HCT116 (cell line): ENCODE results near the gene TTF2. TPM values are rescaled to one million over a fixed set of nuclear protein-coding genes. Genes with fewer than 3 reads are reported as not detected.

ENCODE experiments used
- ATAC-seq: fragments of 200-7000 bp; cut with Tn5 transposase; 2 replicates; pipeline ENCODE4 v1.9.1; 2020; ENCODE audit warnings: mild to moderate bottlenecking, moderate library complexity
- BruUV-seq: library from RNA; stranded (reverse); fragments of 400-500 nt; replicated peaks from 2 replicates; lab custom pipeline; 2021; lab: Mats Ljungman, UMichigan
- CTCF ChIA-PET: fragments of 300-600 bp; sonication (Branson Sonifier 250); formaldehyde crosslinking; loops from one replicate; lab custom pipeline; 2021; ENCODE audit warnings: antibody characterized with exemption; lab: Charles Lee
- POLR2A ChIA-PET: fragments of 300-600, 350-600 bp; sonication (Branson Sonifier 250); formaldehyde crosslinking; loops from one replicate; lab custom pipeline; 2021; ENCODE audit warnings: antibody characterized with exemption; lab: Charles Lee
- RAD21 ChIA-PET, 2 experiments: fragments of 300-600 bp; sonication (Branson Sonifier 250); formaldehyde crosslinking; loops; one replicate each; lab custom pipeline; 2023; ENCODE audit warnings: low total read pairs in 2 of 2; ENCODE audit not compliant: uncharacterized antibody in 2 of 2, unreplicated experiment in 2 of 2, low non-redundant PET in 1 of 2; lab: Charles Lee
- DNase-seq: peaks from one replicate; pipeline ENCODE4 v3.0.0-alpha.2; 2010; ENCODE audit warnings: low read depth, low spot score
- H2AFZ ChIP-seq: fragments of 200-600 bp; shearing (Covaris generic), sonication (generic); 2 replicates; pipeline ENCODE4 v1.6.1; 2017; ENCODE audit warnings: low read depth, mixed run types, mixed read lengths, antibody characterized with exemption, low read length; ENCODE audit not compliant: poor library complexity, severe bottlenecking
- H3K27ac ChIP-seq: 2 replicates; pipeline ENCODE4 v1.5.1; 2012; ENCODE audit warnings: low read depth, low read length
- H3K27me3 ChIP-seq: fragments of 200-600 bp; sonication (generic); 2 replicates; pipeline ENCODE4 v1.6.1; 2016; ENCODE audit warnings: mixed run types, low read length, mixed read lengths; ENCODE audit not compliant: insufficient read depth
- H3K36me3 ChIP-seq, 2 experiments: fragments of 200-500 bp in 1 of 2; fragments of 200-600 bp in 1 of 2; sonication (Bioruptor generic) in 1 of 2; sonication (generic) in 1 of 2; 2 replicates each; pipeline versions ENCODE4 v1.5.1 to v1.6.1; 2014 to 2016; ENCODE audit warnings: low read length in 2 of 2, inconsistent platforms in 1 of 2, mixed read lengths in 1 of 2, mixed run types in 1 of 2; ENCODE audit not compliant: insufficient read depth in 2 of 2, control insufficient read depth in 1 of 2
- H3K4me1 ChIP-seq, 2 experiments: fragments of 200-600 bp in 1 of 2; sonication (generic) in 1 of 2; 2 replicates each; pipeline versions ENCODE4 v1.5.1 to v1.6.1; 2012 to 2017; ENCODE audit warnings: low read length in 2 of 2, inconsistent platforms in 1 of 2, mild to moderate bottlenecking in 1 of 2, mixed read lengths in 1 of 2, mixed run types in 1 of 2, moderate library complexity in 1 of 2; ENCODE audit not compliant: insufficient read depth in 2 of 2, control insufficient read depth in 1 of 2
- H3K4me2 ChIP-seq: fragments of 200-600 bp; sonication (generic); 2 replicates; pipeline ENCODE4 v1.6.1; 2017; ENCODE audit warnings: mixed run types, low read length, mixed read lengths
- H3K4me3 ChIP-seq, 2 experiments: fragments of 200-600 bp in 1 of 2; sonication (generic) in 1 of 2; replicated peaks in 1 of 2; 2 replicates each; pipeline ENCODE4 v1.5.1; 2011 to 2016; ENCODE audit warnings: low read length in 2 of 2, control low read depth in 1 of 2, low read depth in 1 of 2, mild to moderate bottlenecking in 1 of 2, mixed read lengths in 1 of 2, mixed run types in 1 of 2
- H3K79me2 ChIP-seq: fragments of 200-600 bp; sonication (generic); 2 replicates; pipeline ENCODE4 v1.6.1; 2017; ENCODE audit warnings: mild to moderate bottlenecking, mixed run types, low read length, moderate library complexity, mixed read lengths; ENCODE audit not compliant: insufficient read depth
- H3K9ac ChIP-seq: fragments of 200-600 bp; sonication (generic); 2 replicates; pipeline ENCODE4 v1.6.1; 2016; ENCODE audit warnings: low read length, mixed read lengths
- H3K9me2 ChIP-seq: fragments of 200-600 bp; sonication (generic), shearing (Covaris generic); 2 replicates; pipeline ENCODE4 v1.6.1; 2017; ENCODE audit warnings: mixed run types, mild to moderate bottlenecking, moderate library complexity; ENCODE audit not compliant: insufficient read depth
- H3K9me3 ChIP-seq, 2 experiments: fragments of 200-500 bp in 1 of 2; fragments of 200-600 bp in 1 of 2; sonication (Bioruptor generic) in 1 of 2; sonication (generic) in 1 of 2; 2 replicates each; pipeline ENCODE4 v1.6.1; 2014 to 2017; ENCODE audit warnings: low read length in 2 of 2, mixed read lengths in 2 of 2, inconsistent platforms in 1 of 2, low read depth in 1 of 2, mild to moderate bottlenecking in 1 of 2, mixed run types in 1 of 2, moderate library complexity in 1 of 2; ENCODE audit not compliant: control insufficient read depth in 1 of 2, insufficient read depth in 1 of 2
- H4K20me1 ChIP-seq: fragments of 200-600 bp; sonication (generic), shearing (Covaris generic); 2 replicates; pipeline ENCODE4 v1.6.1; 2017; ENCODE audit warnings: mixed run types, mild to moderate bottlenecking, moderate library complexity; ENCODE audit not compliant: insufficient read depth
- EZH2 ChIP-seq: fragments of 200-600 bp; sonication (generic); IDR thresholded peaks from 2 replicates; pipeline ENCODE4 v1.6.1; 2017; ENCODE audit warnings: antibody characterized with exemption, mixed run types
- EZH2phosphoT487 ChIP-seq: fragments of 200-600 bp; IDR thresholded peaks from 2 replicates; pipeline ENCODE4 v1.6.1; 2018; ENCODE audit warnings: antibody characterized with exemption, borderline replicate concordance
- FOSL1 ChIP-seq: IDR thresholded peaks from 2 replicates; pipeline ENCODE4 v1.6.1; 2012; ENCODE audit warnings: low read depth
- JUND ChIP-seq: IDR thresholded peaks from 2 replicates; pipeline ENCODE4 v1.6.1; 2012
- POLR2A ChIP-seq: IDR thresholded peaks from 2 replicates; pipeline ENCODE4 v1.7.0; 2011; ENCODE audit warnings: borderline replicate concordance; ENCODE audit not compliant: insufficient read depth, insufficient read length; ENCODE audit errors: extremely low read depth
- POLR2AphosphoS5 ChIP-seq: IDR thresholded peaks from 2 replicates; pipeline ENCODE4 v1.6.1; 2011; ENCODE audit warnings: mild to moderate bottlenecking, low read depth, low read length, moderate library complexity
- RAD21 ChIP-seq: IDR thresholded peaks from 2 replicates; pipeline ENCODE4 v1.6.1; 2012; ENCODE audit warnings: low read depth, mild to moderate bottlenecking
- SIN3A ChIP-seq: IDR thresholded peaks from 2 replicates; pipeline ENCODE4 v1.6.1; 2012; ENCODE audit warnings: low read depth
- SP1 ChIP-seq: IDR thresholded peaks from 2 replicates; pipeline ENCODE4 v1.6.1; 2012; ENCODE audit warnings: low read depth
- SRF ChIP-seq: IDR thresholded peaks from 2 replicates; pipeline ENCODE4 v1.6.1; 2012; ENCODE audit warnings: low read depth
- TCF7L2 ChIP-seq: IDR thresholded peaks from 2 replicates; pipeline ENCODE4 v1.7.0; 2011; ENCODE audit warnings: borderline replicate concordance, inconsistent platforms; ENCODE audit not compliant: insufficient read depth, insufficient read length; ENCODE audit errors: extremely low read depth
- YY1 ChIP-seq: IDR thresholded peaks from 2 replicates; pipeline ENCODE4 v1.6.1; 2011; ENCODE audit warnings: low read length, low read depth, moderate library complexity, mild to moderate bottlenecking; ENCODE audit not compliant: insufficient replicate concordance; ENCODE audit errors: extremely low read depth
- ZFX ChIP-seq: fragments of 450-650 bp; IDR thresholded peaks from 2 replicates; pipeline ENCODE4 v1.6.1; 2017
- ZNF274 ChIP-seq: fragments of 200-500 bp; sonication (Bioruptor generic); IDR thresholded peaks from 2 replicates; pipeline ENCODE4 v1.6.1; 2014; ENCODE audit warnings: mild to moderate bottlenecking, low read depth, low read length, inconsistent platforms
- intact Hi-C: fragments of 100-400 bp; cut with micrococcal nuclease; formaldehyde crosslinking; loops from 2 replicates; pipeline ENCODE4 v1.10.0; 2022
- total RNA-seq: library from RNA; stranded (reverse); gene quantifications from one replicate; pipeline ENCODE4 v1.2.1, GENCODE V29; 2021; ENCODE audit not compliant: unreplicated experiment
- TF ChIP-seq, protein P1 (sequence below), 3 experiments: fragments of 200-600 bp in 1 of 3; sonication (generic) in 1 of 3; IDR thresholded peaks in 2 of 3; conservative IDR thresholded peaks in 1 of 3; 2 replicates each; pipeline ENCODE4 v1.5.1; 2012 to 2017; ENCODE audit warnings: low read depth in 2 of 3, low read length in 2 of 3, antibody characterized with exemption in 1 of 3, borderline replicate concordance in 1 of 3, control low read depth in 1 of 3, mild to moderate bottlenecking in 1 of 3, mixed read lengths in 1 of 3, mixed run types in 1 of 3, moderate library complexity in 1 of 3; ENCODE audit not compliant: insufficient read depth in 1 of 3
- TF ChIP-seq, protein P2 (sequence below): IDR thresholded peaks from 2 replicates; pipeline ENCODE4 v1.6.1; 2012; ENCODE audit warnings: low read depth
- TF ChIP-seq, protein P3 (sequence below): IDR thresholded peaks from 2 replicates; pipeline ENCODE4 v1.6.1; 2011; ENCODE audit warnings: mild to moderate bottlenecking, low read length, moderate library complexity; ENCODE audit not compliant: insufficient replicate concordance; ENCODE audit errors: extremely low read depth

The TTF2 gene
- total RNA-seq, 1 experiment from 2014 or later, result 60.3 TPM

DNA sequence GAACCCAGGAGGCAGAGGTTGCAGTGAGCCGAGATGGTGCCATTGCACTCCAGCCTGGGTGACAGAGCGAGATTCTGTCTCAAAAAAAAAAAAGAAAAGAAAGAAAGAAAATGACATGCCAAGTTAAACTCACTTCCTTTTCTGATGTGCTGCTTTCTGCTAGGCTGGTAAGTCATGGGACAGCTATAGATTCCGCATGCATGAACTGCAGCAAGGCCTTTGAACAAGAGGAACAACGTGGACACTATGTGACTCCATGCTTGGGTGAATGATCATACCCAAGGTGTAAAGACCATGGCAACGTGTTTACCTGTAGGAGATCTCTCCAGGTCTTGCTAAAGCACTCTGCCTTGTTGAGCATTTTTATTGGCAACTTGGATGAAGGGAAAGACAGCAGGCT is 10.3 kb upstream of the TTF2 start:
- intact Hi-C loops, result loop anchor here (10.0 kb wide), 2 partner anchors 545 to 905 kb away; no protein-coding TSS in a partner anchor
- Histone ChIP-seq H3K27ac (no peak overlapping the region), H3K9me3 (no peaks in the 10 kb centered on the region), H3K79me2 (no peaks in the 10 kb centered on the region), H3K4me2 (no peak overlapping the region), H3K4me1 (no peaks in the 10 kb centered on the region), H3K4me3 (no peak overlapping the region), H2AFZ (no peak overlapping the region), H3K36me3 (no peaks in the 10 kb centered on the region), H3K9ac (no peak overlapping the region), H4K20me1 (no peaks in the 10 kb centered on the region), H3K9me2 (no peaks in the 10 kb centered on the region), H3K27me3 (no peaks in the 10 kb centered on the region)
- ChIA-PET POLR2A (no interaction called here), RAD21 (no interaction called here), CTCF (no interaction called here)
- no TSS peak for BruUV-seq
- ATAC-seq (no peak), DNase-seq (no peak)
- TF ChIP-seq, protein P1, sequence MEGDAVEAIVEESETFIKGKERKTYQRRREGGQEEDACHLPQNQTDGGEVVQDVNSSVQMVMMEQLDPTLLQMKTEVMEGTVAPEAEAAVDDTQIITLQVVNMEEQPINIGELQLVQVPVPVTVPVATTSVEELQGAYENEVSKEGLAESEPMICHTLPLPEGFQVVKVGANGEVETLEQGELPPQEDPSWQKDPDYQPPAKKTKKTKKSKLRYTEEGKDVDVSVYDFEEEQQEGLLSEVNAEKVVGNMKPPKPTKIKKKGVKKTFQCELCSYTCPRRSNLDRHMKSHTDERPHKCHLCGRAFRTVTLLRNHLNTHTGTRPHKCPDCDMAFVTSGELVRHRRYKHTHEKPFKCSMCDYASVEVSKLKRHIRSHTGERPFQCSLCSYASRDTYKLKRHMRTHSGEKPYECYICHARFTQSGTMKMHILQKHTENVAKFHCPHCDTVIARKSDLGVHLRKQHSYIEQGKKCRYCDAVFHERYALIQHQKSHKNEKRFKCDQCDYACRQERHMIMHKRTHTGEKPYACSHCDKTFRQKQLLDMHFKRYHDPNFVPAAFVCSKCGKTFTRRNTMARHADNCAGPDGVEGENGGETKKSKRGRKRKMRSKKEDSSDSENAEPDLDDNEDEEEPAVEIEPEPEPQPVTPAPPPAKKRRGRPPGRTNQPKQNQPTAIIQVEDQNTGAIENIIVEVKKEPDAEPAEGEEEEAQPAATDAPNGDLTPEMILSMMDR (IDR thresholded peaks at IDR 0.05 in 2 of 3, conservative IDR thresholded peaks at IDR 0.05 in 1 of 3; ENCODE audit: borderline replicate concordance in 1 of 3, insufficient read depth in 1 of 3, low read depth in 2 of 3, low read length in 2 of 3), result no peak
- no peak for TF ChIP-seq YY1
- TF ChIP-seq POLR2A, result no peak
- no peak for TF ChIP-seq EZH2
- no peak for TF ChIP-seq ZFX
- no peak for TF ChIP-seq EZH2phosphoT487
- TF ChIP-seq, protein P2, sequence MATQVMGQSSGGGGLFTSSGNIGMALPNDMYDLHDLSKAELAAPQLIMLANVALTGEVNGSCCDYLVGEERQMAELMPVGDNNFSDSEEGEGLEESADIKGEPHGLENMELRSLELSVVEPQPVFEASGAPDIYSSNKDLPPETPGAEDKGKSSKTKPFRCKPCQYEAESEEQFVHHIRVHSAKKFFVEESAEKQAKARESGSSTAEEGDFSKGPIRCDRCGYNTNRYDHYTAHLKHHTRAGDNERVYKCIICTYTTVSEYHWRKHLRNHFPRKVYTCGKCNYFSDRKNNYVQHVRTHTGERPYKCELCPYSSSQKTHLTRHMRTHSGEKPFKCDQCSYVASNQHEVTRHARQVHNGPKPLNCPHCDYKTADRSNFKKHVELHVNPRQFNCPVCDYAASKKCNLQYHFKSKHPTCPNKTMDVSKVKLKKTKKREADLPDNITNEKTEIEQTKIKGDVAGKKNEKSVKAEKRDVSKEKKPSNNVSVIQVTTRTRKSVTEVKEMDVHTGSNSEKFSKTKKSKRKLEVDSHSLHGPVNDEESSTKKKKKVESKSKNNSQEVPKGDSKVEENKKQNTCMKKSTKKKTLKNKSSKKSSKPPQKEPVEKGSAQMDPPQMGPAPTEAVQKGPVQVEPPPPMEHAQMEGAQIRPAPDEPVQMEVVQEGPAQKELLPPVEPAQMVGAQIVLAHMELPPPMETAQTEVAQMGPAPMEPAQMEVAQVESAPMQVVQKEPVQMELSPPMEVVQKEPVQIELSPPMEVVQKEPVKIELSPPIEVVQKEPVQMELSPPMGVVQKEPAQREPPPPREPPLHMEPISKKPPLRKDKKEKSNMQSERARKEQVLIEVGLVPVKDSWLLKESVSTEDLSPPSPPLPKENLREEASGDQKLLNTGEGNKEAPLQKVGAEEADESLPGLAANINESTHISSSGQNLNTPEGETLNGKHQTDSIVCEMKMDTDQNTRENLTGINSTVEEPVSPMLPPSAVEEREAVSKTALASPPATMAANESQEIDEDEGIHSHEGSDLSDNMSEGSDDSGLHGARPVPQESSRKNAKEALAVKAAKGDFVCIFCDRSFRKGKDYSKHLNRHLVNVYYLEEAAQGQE, result no peak
- TF ChIP-seq, protein P3, sequence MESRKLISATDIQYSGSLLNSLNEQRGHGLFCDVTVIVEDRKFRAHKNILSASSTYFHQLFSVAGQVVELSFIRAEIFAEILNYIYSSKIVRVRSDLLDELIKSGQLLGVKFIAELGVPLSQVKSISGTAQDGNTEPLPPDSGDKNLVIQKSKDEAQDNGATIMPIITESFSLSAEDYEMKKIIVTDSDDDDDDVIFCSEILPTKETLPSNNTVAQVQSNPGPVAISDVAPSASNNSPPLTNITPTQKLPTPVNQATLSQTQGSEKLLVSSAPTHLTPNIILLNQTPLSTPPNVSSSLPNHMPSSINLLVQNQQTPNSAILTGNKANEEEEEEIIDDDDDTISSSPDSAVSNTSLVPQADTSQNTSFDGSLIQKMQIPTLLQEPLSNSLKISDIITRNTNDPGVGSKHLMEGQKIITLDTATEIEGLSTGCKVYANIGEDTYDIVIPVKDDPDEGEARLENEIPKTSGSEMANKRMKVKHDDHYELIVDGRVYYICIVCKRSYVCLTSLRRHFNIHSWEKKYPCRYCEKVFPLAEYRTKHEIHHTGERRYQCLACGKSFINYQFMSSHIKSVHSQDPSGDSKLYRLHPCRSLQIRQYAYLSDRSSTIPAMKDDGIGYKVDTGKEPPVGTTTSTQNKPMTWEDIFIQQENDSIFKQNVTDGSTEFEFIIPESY, result no peak
- TF ChIP-seq TCF7L2, result no peak
- no peak for TF ChIP-seq SP1
- TF ChIP-seq SIN3A, result no peak
- no peak for TF ChIP-seq ZNF274
- no peak for TF ChIP-seq JUND
- TF ChIP-seq POLR2AphosphoS5, result no peak
- no peak for TF ChIP-seq FOSL1
- no peak for TF ChIP-seq RAD21
- no peak for TF ChIP-seq SRF
